Sigmoid colon (tissue), 7 donors: ENCODE data around the gene COMT. TPM values are rescaled to one million over a fixed set of nuclear protein-coding genes. Genes with fewer than 3 reads are reported as not detected.

ENCODE experiments used
- DNase-seq: peaks from one replicate; pipeline ENCODE4 v3.0.0-alpha.2; 2019
- H3K27ac ChIP-seq, 4 donors: fragments of 200-600 bp; sonication (generic); one replicate each; pipeline ENCODE4 v1.5.1; 2016 to 2019; ENCODE audit warnings: mild to moderate bottlenecking in 1 of 4
- H3K27me3 ChIP-seq, 3 donors: fragments of 200-600 bp; sonication (generic); one replicate each; pipeline ENCODE4 v1.5.1; 2019; ENCODE audit warnings: mild to moderate bottlenecking in 1 of 3
- H3K36me3 ChIP-seq, 4 donors: fragments of 200-600 bp; sonication (generic); one replicate each; pipeline ENCODE4 v1.5.1; 2016 to 2019
- H3K4me1 ChIP-seq, 4 donors: fragments of 200-600 bp; sonication (generic); one replicate each; pipeline ENCODE4 v1.5.1; 2017 to 2019
- H3K4me3 ChIP-seq, 4 donors: fragments of 200-600 bp; sonication (generic); one replicate each; pipeline ENCODE4 v1.5.1; 2017 to 2019; ENCODE audit warnings: mild to moderate bottlenecking in 2 of 4, moderate library complexity in 1 of 4
- H3K9me3 ChIP-seq, 4 donors: fragments of 200-600 bp in 3 of 4; sonication (generic) in 3 of 4; one replicate each; pipeline versions ENCODE4 v1.5.1 to v1.6.1; 2013 to 2019
- CTCF ChIP-seq, 4 experiments: fragments of 450-650 bp in 3 of 4; fragments of 200-600 bp in 1 of 4; IDR thresholded peaks; one replicate each; pipeline ENCODE4 v1.5.1; 2016 to 2019; ENCODE audit warnings: antibody characterized with exemption in 4 of 4, mild to moderate bottlenecking in 3 of 4, moderate library complexity in 2 of 4
- EP300 ChIP-seq, 4 donors: sonication (generic); formaldehyde crosslinking; IDR thresholded peaks; one replicate each; pipeline ENCODE4 v1.6.1; 2017; ENCODE audit warnings: antibody characterized with exemption in 4 of 4
- POLR2A ChIP-seq, 2 donors: fragments of 450-650 bp; IDR thresholded peaks; one replicate each; pipeline ENCODE4 v1.6.1; 2016; ENCODE audit warnings: antibody characterized with exemption in 2 of 2, mild to moderate bottlenecking in 2 of 2, moderate library complexity in 2 of 2
- POLR2AphosphoS5 ChIP-seq, 4 donors: sonication (generic); formaldehyde crosslinking; IDR thresholded peaks; one replicate each; pipeline ENCODE4 v1.6.1; 2017; ENCODE audit warnings: antibody characterized with exemption in 4 of 4
- WGBS, 2 donors: extraction: QIAGEN DNeasy Blood & Tissue Kit; methylation state at CpG; one replicate each; pipeline ENCODE4 v1.1.7; 2013; 5-methylcytosine and 5-hydroxymethylcytosine counted together
- intact Hi-C: fragments of 100-400 bp; cut with DNase I; formaldehyde crosslinking; loops from one replicate; pipeline ENCODE4 v1.15.1; 2023
- polyA plus RNA-seq, 3 donors: library from polyadenylated mRNA; stranded (reverse); fragments of 200-250 nt; gene quantifications; one replicate each; pipeline ENCODE4 v1.2.3, GENCODE V29; 2013
- total RNA-seq, 4 donors: library from RNA; depleted of rRNA; stranded (reverse); fragments of >200 nt; gene quantifications; one replicate each; pipeline ENCODE4 v1.1.0, GENCODE V29; 2016
- donor health status: healthy with polysubstance abuse.
- donor health status: Bipolar disorder and iron deficiency.
- donor health status: healthy.

The COMT gene
- total and polyA plus RNA-seq, 7 donors: 62.5 to 162 (median 106) TPM

GRCh38 chr22:20002636-20003035 lies 61.1 kb downstream of the COMT start:
- H3K4me1 ChIP-seq: peaks cover 0 to 31% (median 28%) of the 10 kb centered on the region in 4 donors
- TF ChIP-seq POLR2AphosphoS5 (IDR thresholded peaks at IDR 0.05) (no peak), POLR2A (IDR thresholded peaks at IDR 0.05) (no peak)
- DNase-seq: no peak
- peaks cover 0 to 3% (median 0%) of the 10 kb centered on the region in 4 donors for H3K9me3 ChIP-seq
- H3K36me3 ChIP-seq: no peaks in the 10 kb centered on the region
- peak overlapping the region in 3 of 4 donors; percentile 42 to 69 (median 54) for H3K27ac ChIP-seq
- H3K4me3 ChIP-seq: no peak overlapping the region
- no peaks in the 10 kb centered on the region for H3K27me3 ChIP-seq
- intact Hi-C loops: no loop called here
- 83 to 95% methylated on average over 2 of the region's 2 CpGs for WGBS, 2 donors

GRCh38 chr22:20003304-20003703 lies 61.7 kb downstream of the COMT start:
- Histone ChIP-seq H3K27ac (no peak overlapping the region), H3K4me3 (no peak overlapping the region), H3K4me1 (peaks cover 0 to 26% (median 24%) of the 10 kb centered on the region in 4 donors), H3K27me3 (no peaks in the 10 kb centered on the region), H3K36me3 (no peaks in the 10 kb centered on the region), H3K9me3 (peaks cover 0 to 3% (median 0%) of the 10 kb centered on the region in 4 donors)
- 95 to 96% methylated on average over 1 of the region's 1 CpG for WGBS, 2 donors
- TF ChIP-seq POLR2A (IDR thresholded peaks at IDR 0.05) (no peak), EP300 (IDR thresholded peaks at IDR 0.05) (no peak), CTCF (IDR thresholded peaks at IDR 0.05) (no peak), POLR2AphosphoS5 (IDR thresholded peaks at IDR 0.05) (no peak)
- intact Hi-C loops: no loop called here
- no peak for DNase-seq

GRCh38 chr22:20004464-20004863 lies 62.9 kb downstream of the COMT start:
- no peak overlapping the region for H3K27ac ChIP-seq
- no peak overlapping the region for H3K4me3 ChIP-seq
- H3K9me3 ChIP-seq: peaks cover 0 to 3% (median 0%) of the 10 kb centered on the region in 4 donors
- WGBS, 2 donors: 95 to 97% methylated on average over 3 of the region's 3 CpGs
- DNase-seq: no peak
- no peaks in the 10 kb centered on the region for H3K36me3 ChIP-seq
- no peaks in the 10 kb centered on the region for H3K27me3 ChIP-seq
- no peak for TF ChIP-seq CTCF (IDR thresholded peaks at IDR 0.05)
- TF ChIP-seq POLR2A (IDR thresholded peaks at IDR 0.05): no peak
- no peak for TF ChIP-seq POLR2AphosphoS5 (IDR thresholded peaks at IDR 0.05)
- no peak for TF ChIP-seq EP300 (IDR thresholded peaks at IDR 0.05)
- peaks cover 0 to 19% (median 13%) of the 10 kb centered on the region in 4 donors for H3K4me1 ChIP-seq
- intact Hi-C loops: no loop called here

GRCh38 chr22:20008221-20008995 lies 66.8 kb downstream of the COMT start:
- DNase-seq: no peak
- TF ChIP-seq EP300 (IDR thresholded peaks at IDR 0.05) (no peak), POLR2AphosphoS5 (IDR thresholded peaks at IDR 0.05) (no peak), CTCF (IDR thresholded peaks at IDR 0.05) (no peak)
- Histone ChIP-seq H3K9me3 (peaks cover 0 to 2% (median 0%) of the 10 kb centered on the region in 4 donors), H3K36me3 (no peaks in the 10 kb centered on the region), H3K27me3 (no peaks in the 10 kb centered on the region), H3K27ac (no peak overlapping the region), H3K4me1 (peaks cover 0 to 7% (median 5%) of the 10 kb centered on the region in 4 donors), H3K4me3 (no peak overlapping the region)
- intact Hi-C loops: no loop called here
- 90 to 91% methylated on average over 11 of the region's 11 CpGs for WGBS, 2 donors

GRCh38 chr22:20009018-20009491 lies 67.5 kb downstream of the COMT start:
- Histone ChIP-seq H3K27ac (no peak overlapping the region), H3K36me3 (no peaks in the 10 kb centered on the region), H3K27me3 (no peaks in the 10 kb centered on the region), H3K9me3 (no peaks in the 10 kb centered on the region), H3K4me1 (peaks cover 0 to 9% (median 5%) of the 10 kb centered on the region in 4 donors), H3K4me3 (no peak overlapping the region)
- WGBS, 2 donors: 95% methylated on average over 9 of the region's 9 CpGs
- TF ChIP-seq POLR2AphosphoS5 (IDR thresholded peaks at IDR 0.05): no peak
- TF ChIP-seq EP300 (IDR thresholded peaks at IDR 0.05): no peak
- no peak for TF ChIP-seq POLR2A (IDR thresholded peaks at IDR 0.05)
- TF ChIP-seq CTCF (IDR thresholded peaks at IDR 0.05): no peak
- DNase-seq: no peak
- intact Hi-C loops: no loop called here
